Measurements from ENCODE around the gene F8A1. TPM values are rescaled to one million over a fixed set of nuclear protein-coding genes. Genes with fewer than 3 reads are reported as not detected.
"Not testable (repeated sequence)": the region's sequence is repeated elsewhere in the genome, so short reads cannot be mapped to it uniquely, and the experiment has no call there.

The F8A1 gene
- total RNA-seq, 1 experiment from 2014 or later = 18.8 TPM

DNA sequence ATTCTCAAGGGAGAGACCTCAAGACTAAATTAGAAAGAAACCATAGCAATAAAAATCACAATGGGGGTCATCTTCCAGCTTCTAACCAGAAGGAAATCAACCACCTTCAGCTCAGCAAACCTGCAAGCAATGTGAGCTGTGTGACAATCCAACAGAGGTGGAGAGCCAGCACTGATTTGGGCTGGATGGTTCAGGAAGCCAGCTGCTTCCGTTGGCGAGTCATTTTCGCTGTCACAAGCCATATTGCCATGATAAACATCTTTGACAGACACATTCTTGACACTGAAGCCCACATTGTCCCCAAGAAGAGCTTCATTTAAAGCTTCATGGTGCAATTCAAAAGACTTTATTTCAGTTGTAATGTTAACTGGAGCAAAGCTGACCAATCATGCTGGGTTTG is 22.7 kb downstream of the F8A1 start:
- Mint-ChIP-seq H3K27me3 (ENCODE audit: low read depth) (no peaks in the 10 kb centered on the region; the same call in 1 of the 2 replicates), H3K9me3 (peaks cover 62 to 65% of the 10 kb centered on the region in 2 experiments), H3K27ac (no peak overlapping the region), H3K4me3 (no peak overlapping the region), H3K36me3 (ENCODE audit: insufficient read depth in 1 of 3, low read depth in 3 of 3) (peaks cover 5 to 6% (median 6%) of the 10 kb centered on the region in 3 experiments; a peak in 3 of 7 replicates), H3K4me1 (no peaks in the 10 kb centered on the region)
- Histone ChIP-seq H4K5ac (ENCODE audit: insufficient read length, low read depth, low read length) (no peak overlapping the region), H3K14ac (ENCODE audit: insufficient read depth, low read length) (no peak overlapping the region), H3K9ac (ENCODE audit: extremely low read depth, insufficient read length, low read length) (no peak overlapping the region), H4K20me1 (ENCODE audit: control insufficient read depth, insufficient read depth, insufficient read length) (no peaks in the 10 kb centered on the region), H2BK12ac (ENCODE audit: insufficient read length, low read depth, low read length) (no peak overlapping the region), H3K4me1 (ENCODE audit: insufficient read depth, low read length) (no peaks in the 10 kb centered on the region), H3K79me1 (ENCODE audit: insufficient read depth, low read depth, low read length, poor library complexity, severe bottlenecking) (no peaks in the 10 kb centered on the region), H2BK15ac (ENCODE audit: low read depth, low read length) (no peak overlapping the region), H3K9me3 (ENCODE audit: control insufficient read depth, low read depth, low read length) (peaks cover 14% of the 10 kb centered on the region), H2AK5ac (ENCODE audit: insufficient read length, low read length) (no peak overlapping the region), H3K18ac (ENCODE audit: insufficient read length, low read depth, low read length) (no peak overlapping the region), H2BK5ac (ENCODE audit: insufficient read length, low read length) (no peak overlapping the region), H3T11ph (ENCODE audit: low read length) (no peak overlapping the region), H3K4ac (ENCODE audit: low read depth, low read length) (no peak overlapping the region), H2AFZ (ENCODE audit: low read length) (no peak overlapping the region), H2BK120ac (ENCODE audit: low read depth, low read length, poor library complexity, severe bottlenecking) (no peak overlapping the region), H3K27me3 (ENCODE audit: insufficient read depth, low read length) (no peaks in the 10 kb centered on the region), H3K23me2 (ENCODE audit: insufficient read length, low read depth, low read length, poor library complexity, severe bottlenecking) (no peaks in the 10 kb centered on the region), H3K56ac (ENCODE audit: insufficient read length, low read depth, low read length) (no peak overlapping the region), H3K4me2 (ENCODE audit: insufficient read depth, insufficient read length, low read length) (no peak overlapping the region), H3K27ac (ENCODE audit: insufficient read length, low read depth, low read length) (no peak overlapping the region), H2BK20ac (ENCODE audit: low read depth, low read length, poor library complexity, severe bottlenecking) (no peak overlapping the region), H4K91ac (ENCODE audit: insufficient read length, low read depth, low read length) (no peak overlapping the region), H3K79me2 (ENCODE audit: insufficient read depth, low read length) (no peaks in the 10 kb centered on the region), H3K23ac (ENCODE audit: insufficient read length, low read depth, low read length) (no peak overlapping the region), H4K8ac (replicated peaks; ENCODE audit: insufficient read length, low read depth, low read length) (no peak overlapping the region)
- DNase-seq = no peak
- no peak for TF ChIP-seq CTCF (conservative IDR thresholded peaks at IDR 0.05)
- no CpG with 5 or more reads among the region's 3 CpGs for WGBS (ENCODE audit: extremely low coverage, insufficient read length, low lambda C conversion rate)

DNA sequence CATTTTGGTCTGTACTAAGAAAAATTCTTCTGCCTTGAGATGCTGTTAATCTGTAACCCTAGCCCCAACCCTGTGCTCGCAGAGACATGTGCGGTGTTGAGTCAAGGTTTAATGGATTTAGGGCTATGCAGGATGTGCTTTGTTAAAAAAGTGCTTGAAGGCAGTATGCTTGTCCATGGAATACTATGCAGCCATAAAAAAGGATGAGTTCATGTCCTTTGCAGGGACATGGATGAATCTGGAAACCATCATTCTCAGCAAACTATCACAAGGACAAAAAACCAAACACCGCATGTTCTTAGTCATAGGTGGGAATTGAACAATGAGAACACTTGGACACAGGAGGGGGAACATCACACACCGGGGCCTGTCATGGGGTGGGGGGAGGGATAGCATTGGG is 23.9 kb downstream of the F8A1 start:
- H4K8ac ChIP-seq (replicated peaks; ENCODE audit: insufficient read length, low read depth, low read length); H3T11ph ChIP-seq (ENCODE audit: low read length); DNase-seq; H3K27me3 ChIP-seq (ENCODE audit: insufficient read depth, low read length); H3K4me2 ChIP-seq (ENCODE audit: insufficient read depth, insufficient read length, low read length); H4K20me1 ChIP-seq (ENCODE audit: control insufficient read depth, insufficient read depth, insufficient read length); H3K79me1 ChIP-seq (ENCODE audit: insufficient read depth, low read depth, low read length, poor library complexity, severe bottlenecking); H3K4ac ChIP-seq (ENCODE audit: low read depth, low read length); H3K79me2 ChIP-seq (ENCODE audit: insufficient read depth, low read length); H2AFZ ChIP-seq (ENCODE audit: low read length); H3K4me3 Mint-ChIP-seq; H3K4me1 Mint-ChIP-seq; H2BK120ac ChIP-seq (ENCODE audit: low read depth, low read length, poor library complexity, severe bottlenecking); H3K23ac ChIP-seq (ENCODE audit: insufficient read length, low read depth, low read length); H2BK5ac ChIP-seq (ENCODE audit: insufficient read length, low read length); H2AK5ac ChIP-seq (ENCODE audit: insufficient read length, low read length); H3K56ac ChIP-seq (ENCODE audit: insufficient read length, low read depth, low read length); H4K5ac ChIP-seq (ENCODE audit: insufficient read length, low read depth, low read length); H3K4me1 ChIP-seq (ENCODE audit: insufficient read depth, low read length); H3K27ac Mint-ChIP-seq; H3K18ac ChIP-seq (ENCODE audit: insufficient read length, low read depth, low read length); H3K9ac ChIP-seq (ENCODE audit: extremely low read depth, insufficient read length, low read length); H3K14ac ChIP-seq (ENCODE audit: insufficient read depth, low read length); H3K23me2 ChIP-seq (ENCODE audit: insufficient read length, low read depth, low read length, poor library complexity, severe bottlenecking); H2BK20ac ChIP-seq (ENCODE audit: low read depth, low read length, poor library complexity, severe bottlenecking); H3K27me3 Mint-ChIP-seq (ENCODE audit: low read depth); H2BK15ac ChIP-seq (ENCODE audit: low read depth, low read length); H3K27ac ChIP-seq (ENCODE audit: insufficient read length, low read depth, low read length); H4K91ac ChIP-seq (ENCODE audit: insufficient read length, low read depth, low read length); H2BK12ac ChIP-seq (ENCODE audit: insufficient read length, low read depth, low read length): not testable (repeated sequence)
- peaks cover 14% of the 10 kb centered on the region for H3K9me3 ChIP-seq (ENCODE audit: control insufficient read depth, low read depth, low read length)
- peaks cover 10 to 14% (median 11%) of the 10 kb centered on the region in 3 experiments; a peak in 6 of 7 replicates for H3K36me3 Mint-ChIP-seq (ENCODE audit: insufficient read depth in 1 of 3, low read depth in 3 of 3)
- H3K9me3 Mint-ChIP-seq = peaks cover 62 to 67% of the 10 kb centered on the region in 2 experiments
- no CpG with 5 or more reads among the region's 4 CpGs for WGBS (ENCODE audit: extremely low coverage, insufficient read length, low lambda C conversion rate)
